Spleen (tissue), 11 donors: ENCODE measurements around the gene ALX1. TPM values are rescaled to one million over a fixed set of nuclear protein-coding genes. Genes with fewer than 3 reads are reported as not detected.

Experiments
- DNase-seq: peaks from one replicate; pipeline ENCODE4 v3.0.0-alpha.2; 2020
- H3K27ac ChIP-seq, 8 donors: fragments of 200-600 bp; sonication (generic) in 7 of 8; 1 replicate in 4 of 8; 2 replicates in 4 of 8; pipeline versions ENCODE4 v1.5.0 to v1.8.0; 2016 to 2021; ENCODE audit warnings: inconsistent platforms in 4 of 8, mild to moderate bottlenecking in 4 of 8, moderate library complexity in 1 of 8
- H3K27me3 ChIP-seq, 7 donors: fragments of 200-600 bp; sonication (generic) in 6 of 7; replicated peaks in 1 of 7; 1 replicate in 4 of 7; 2 replicates in 3 of 7; pipeline versions ENCODE4 v1.5.0 to v1.8.0; 2016 to 2021; ENCODE audit warnings: inconsistent platforms in 3 of 7, mild to moderate bottlenecking in 1 of 7
- H3K36me3 ChIP-seq, 6 donors: fragments of 200-600 bp; sonication (generic) in 5 of 6; 1 replicate in 4 of 6; 2 replicates in 2 of 6; pipeline versions ENCODE4 v1.5.0 to v1.8.0; 2016 to 2021; ENCODE audit warnings: inconsistent platforms in 2 of 6
- H3K4me1 ChIP-seq, 6 donors: fragments of 200-600 bp; sonication (generic) in 5 of 6; 1 replicate in 3 of 6; 2 replicates in 3 of 6; pipeline versions ENCODE4 v1.5.0 to v1.8.0; 2016 to 2021; ENCODE audit warnings: inconsistent platforms in 3 of 6
- H3K4me3 ChIP-seq, 8 donors: fragments of 200-600 bp; sonication (generic) in 7 of 8; 1 replicate in 4 of 8; 2 replicates in 4 of 8; pipeline versions ENCODE4 v1.5.0 to v1.8.0; 2016 to 2021; ENCODE audit warnings: inconsistent platforms in 4 of 8, mild to moderate bottlenecking in 4 of 8, moderate library complexity in 2 of 8
- H3K9me3 ChIP-seq, 8 donors: fragments of 200-600 bp; sonication (generic) in 7 of 8; 1 replicate in 4 of 8; 2 replicates in 4 of 8; pipeline versions ENCODE4 v1.5.0 to v1.8.0; 2016 to 2021; ENCODE audit warnings: inconsistent platforms in 4 of 8
- POLR2A ChIP-seq, 3 donors: fragments of 450-650 bp; IDR thresholded peaks; one replicate each; pipeline ENCODE4 v1.5.1; 2017; ENCODE audit warnings: antibody characterized with exemption in 3 of 3, mild to moderate bottlenecking in 1 of 3
- POLR2AphosphoS5 ChIP-seq, 3 donors: sonication (generic); formaldehyde crosslinking; IDR thresholded peaks; one replicate each; pipeline ENCODE4 v1.5.1; 2017; ENCODE audit warnings: antibody characterized with exemption in 3 of 3
- WGBS, 5 donors: extraction: QIAGEN DNeasy Blood & Tissue Kit in 3 of 5; methylation state at CpG; one replicate each; pipeline versions ENCODE4 v1.1.5 to v1.1.7; 2013 to 2018; 5-methylcytosine and 5-hydroxymethylcytosine counted together
- intact Hi-C: fragments of 100-400 bp; cut with DNase I; formaldehyde crosslinking; loops from one replicate; pipeline ENCODE4 v1.15.0; 2023; ENCODE audit warnings: low total_unique reads
- polyA plus RNA-seq, 3 donors: library from polyadenylated mRNA; stranded (reverse); fragments of 200-250 nt; gene quantifications; one replicate each; pipeline ENCODE4 v1.2.1, GENCODE V29; 2013
- total RNA-seq, 7 donors: library from RNA; depleted of rRNA in 3 of 7; stranded (reverse); fragments of >200 nt in 3 of 7; fragmentation: NEBNext Ultra II Directional in 4 of 7; extraction: Animal tissue kit (Norgen Biotek cat#: 25700) in 4 of 7; gene quantifications; one replicate each; pipeline versions ENCODE4 v1.1.0 to v1.2.1, GENCODE V29; 2016 to 2021
- TF ChIP-seq, protein P1 (sequence below), 11 experiments: fragments of 200-600 bp in 7 of 11; fragments of 450-650 bp in 4 of 11; sonication (generic) in 4 of 11; IDR thresholded peaks in 8 of 11; conservative IDR thresholded peaks in 3 of 11; 1 replicate in 7 of 11; 2 replicates in 4 of 11; pipeline versions ENCODE4 v1.4.0 to v1.8.0; 2016 to 2021; ENCODE audit warnings: antibody characterized with exemption in 11 of 11, inconsistent platforms in 4 of 11, mild to moderate bottlenecking in 1 of 11
- donor health status: healthy with polysubstance abuse.
- donor health status: DM: no; HTN: no; CAD: no; lungs with moderate emphysema.
- donor health status: DM: no; HTN: no; CAD: no.
- donor health status: Bipolar disorder and iron deficiency.
- donor health status: healthy.
- donor health status: DM: no; HTN: no; CAD: no.
- donor health status: DM: yes; HTN: yes; CAD: no.

ALX1 gene
- total and polyA plus RNA-seq, 10 donors, result not detected

DNA sequence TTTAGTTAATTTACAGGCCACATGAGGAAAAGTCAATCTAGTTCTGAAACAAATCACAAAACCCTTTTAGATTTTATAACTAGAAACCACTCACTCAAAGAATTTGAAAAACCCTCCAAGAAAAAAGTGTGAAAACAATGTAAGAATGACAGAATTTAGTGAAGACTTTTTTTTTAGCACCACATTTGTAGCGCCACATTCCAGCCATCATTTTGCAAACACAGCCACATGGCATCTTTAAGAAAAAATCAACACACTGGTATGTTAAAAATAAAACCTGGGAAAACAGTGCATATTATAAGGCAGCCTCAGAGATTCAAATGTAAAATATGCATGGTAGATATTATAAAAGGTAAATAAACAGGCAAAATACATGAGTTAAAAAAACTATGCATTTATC is 22.3 kb upstream of the ALX1 start:
- TF ChIP-seq POLR2AphosphoS5 (IDR thresholded peaks at IDR 0.05), result no peak
- TF ChIP-seq POLR2A (IDR thresholded peaks at IDR 0.05), result no peak
- Histone ChIP-seq H3K9me3 (no peaks in the 10 kb centered on the region), H3K27me3 (no peaks in the 10 kb centered on the region), H3K4me3 (no peak overlapping the region), H3K27ac (no peak overlapping the region), H3K36me3 (no peaks in the 10 kb centered on the region), H3K4me1 (no peaks in the 10 kb centered on the region)
- no peak for DNase-seq
- 90 to 100% (median 94%) methylated on average over 1 of the region's 1 CpG for WGBS, 5 donors
- intact Hi-C loops, result no loop called here

DNA sequence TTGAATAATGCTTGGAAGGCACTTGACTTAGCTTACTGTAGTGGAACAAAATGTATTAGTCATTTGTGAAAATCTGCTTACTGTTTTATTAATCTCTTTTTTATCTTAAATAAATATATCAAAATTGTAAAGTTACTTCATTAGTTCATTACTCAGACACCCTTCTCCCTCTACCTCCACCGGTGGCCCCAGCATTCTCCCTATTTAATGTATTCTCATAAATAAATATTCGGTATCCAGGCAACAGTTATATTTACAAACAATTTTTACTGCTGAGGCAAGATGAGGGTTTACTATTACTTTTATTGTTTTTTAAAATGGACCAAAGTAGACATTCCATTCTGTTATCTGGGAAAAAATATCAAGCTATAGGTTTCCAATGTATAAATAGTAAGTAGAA is 19.6 kb upstream of the ALX1 start:
- Histone ChIP-seq H3K9me3 (no peaks in the 10 kb centered on the region), H3K27me3 (no peaks in the 10 kb centered on the region), H3K27ac (no peak overlapping the region), H3K4me3 (no peak overlapping the region), H3K4me1 (no peaks in the 10 kb centered on the region), H3K36me3 (no peaks in the 10 kb centered on the region)
- WGBS, 5 donors, result 81 to 88% (median 84%) methylated on average over 2 of the region's 2 CpGs
- intact Hi-C loops, result no loop called here
- TF ChIP-seq POLR2A (IDR thresholded peaks at IDR 0.05) (no peak), POLR2AphosphoS5 (IDR thresholded peaks at IDR 0.05) (no peak)
- TF ChIP-seq, protein P1, sequence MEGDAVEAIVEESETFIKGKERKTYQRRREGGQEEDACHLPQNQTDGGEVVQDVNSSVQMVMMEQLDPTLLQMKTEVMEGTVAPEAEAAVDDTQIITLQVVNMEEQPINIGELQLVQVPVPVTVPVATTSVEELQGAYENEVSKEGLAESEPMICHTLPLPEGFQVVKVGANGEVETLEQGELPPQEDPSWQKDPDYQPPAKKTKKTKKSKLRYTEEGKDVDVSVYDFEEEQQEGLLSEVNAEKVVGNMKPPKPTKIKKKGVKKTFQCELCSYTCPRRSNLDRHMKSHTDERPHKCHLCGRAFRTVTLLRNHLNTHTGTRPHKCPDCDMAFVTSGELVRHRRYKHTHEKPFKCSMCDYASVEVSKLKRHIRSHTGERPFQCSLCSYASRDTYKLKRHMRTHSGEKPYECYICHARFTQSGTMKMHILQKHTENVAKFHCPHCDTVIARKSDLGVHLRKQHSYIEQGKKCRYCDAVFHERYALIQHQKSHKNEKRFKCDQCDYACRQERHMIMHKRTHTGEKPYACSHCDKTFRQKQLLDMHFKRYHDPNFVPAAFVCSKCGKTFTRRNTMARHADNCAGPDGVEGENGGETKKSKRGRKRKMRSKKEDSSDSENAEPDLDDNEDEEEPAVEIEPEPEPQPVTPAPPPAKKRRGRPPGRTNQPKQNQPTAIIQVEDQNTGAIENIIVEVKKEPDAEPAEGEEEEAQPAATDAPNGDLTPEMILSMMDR (IDR thresholded peaks at IDR 0.05 in 8 of 11, conservative IDR thresholded peaks at IDR 0.05 in 3 of 11), result no peak
- no peak for DNase-seq

DNA sequence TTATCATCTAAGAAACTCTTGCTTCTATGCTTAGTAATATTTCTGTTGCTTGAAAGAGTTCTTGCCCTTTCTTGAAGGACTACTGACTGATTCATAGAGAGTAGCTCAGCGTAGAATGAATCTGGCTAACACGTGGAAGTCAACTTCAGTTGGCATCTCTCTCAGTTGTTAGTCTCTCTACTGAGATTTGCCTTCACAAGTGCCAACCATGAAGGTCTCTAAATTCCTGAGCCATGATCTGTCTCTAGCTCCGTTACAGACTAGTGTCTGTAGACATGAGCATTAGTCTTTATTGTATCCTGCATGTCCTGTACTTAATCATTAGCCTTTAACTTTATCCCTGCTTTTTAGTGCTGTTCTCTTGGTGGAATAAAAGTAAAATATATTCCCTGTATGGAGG is 19.1 kb upstream of the ALX1 start:
- no peaks in the 10 kb centered on the region for H3K36me3 ChIP-seq
- H3K9me3 ChIP-seq, result no peaks in the 10 kb centered on the region
- H3K27ac ChIP-seq, result no peak overlapping the region
- no peak for DNase-seq
- TF ChIP-seq, protein P1 (IDR thresholded peaks at IDR 0.05 in 8 of 11, conservative IDR thresholded peaks at IDR 0.05 in 3 of 11), result no peak
- TF ChIP-seq POLR2A (IDR thresholded peaks at IDR 0.05), result no peak
- TF ChIP-seq POLR2AphosphoS5 (IDR thresholded peaks at IDR 0.05), result no peak
- no peaks in the 10 kb centered on the region for H3K27me3 ChIP-seq
- H3K4me1 ChIP-seq, result no peaks in the 10 kb centered on the region
- WGBS, 5 donors, result 64 to 77% (median 75%) methylated on average over 3 of the region's 3 CpGs
- H3K4me3 ChIP-seq, result no peak overlapping the region
- intact Hi-C loops, result no loop called here

DNA sequence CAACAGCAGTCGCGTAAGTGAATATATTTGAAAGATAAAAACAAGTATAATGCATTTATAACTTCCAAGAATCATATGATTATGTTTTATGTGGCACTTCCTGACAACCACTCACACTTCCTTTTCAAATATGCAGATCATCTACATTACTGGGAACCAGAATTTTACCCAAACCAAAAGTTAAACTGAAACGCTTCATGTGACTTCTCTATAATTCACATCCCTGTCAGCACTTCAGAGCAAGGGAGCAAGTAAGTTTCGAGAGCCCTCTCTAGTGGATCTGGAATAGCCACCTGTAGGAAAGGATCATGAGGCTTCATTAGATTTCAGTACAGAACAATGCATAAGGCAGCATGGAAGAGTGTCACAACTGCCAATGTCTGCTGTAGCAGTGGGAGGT is 13.7 kb upstream of the ALX1 start:
- Histone ChIP-seq H3K9me3 (no peaks in the 10 kb centered on the region), H3K36me3 (no peaks in the 10 kb centered on the region), H3K27me3 (peaks cover 0 to 5% (median 0%) of the 10 kb centered on the region in 7 donors), H3K4me1 (no peaks in the 10 kb centered on the region), H3K27ac (no peak overlapping the region), H3K4me3 (no peak overlapping the region)
- DNase-seq, result no peak
- intact Hi-C loops, result no loop called here
- WGBS, 5 donors, result 22 to 41% (median 28%) methylated on average over 4 of the region's 4 CpGs
- no peak for TF ChIP-seq POLR2AphosphoS5 (IDR thresholded peaks at IDR 0.05)
- no peak for TF ChIP-seq POLR2A (IDR thresholded peaks at IDR 0.05)
- TF ChIP-seq, protein P1 (IDR thresholded peaks at IDR 0.05 in 8 of 11, conservative IDR thresholded peaks at IDR 0.05 in 3 of 11), result no peak
